Heart right ventricle (tissue), 16 donors: Measurements from ENCODE around the gene CCDC18. TPM values are rescaled to one million over a fixed set of nuclear protein-coding genes. Genes with fewer than 3 reads are reported as not detected.

ENCODE experiments used
- ATAC-seq, 8 donors: fragments of 200-7000 bp; cut with Tn5 transposase; one replicate each; pipeline ENCODE4 v1.9.1; 2020; ENCODE audit warnings: mild to moderate bottlenecking in 8 of 8, moderate library complexity in 8 of 8, moderate number of reproducible peaks in 1 of 8
- DNase-seq, 2 donors: peaks; one replicate each; pipeline ENCODE4 v3.0.0-alpha.2; 2020
- H3K27ac ChIP-seq, 10 donors: fragments of 200-600 bp; sonication (generic) in 2 of 10; one replicate each; pipeline versions ENCODE4 v1.5.0 to v1.8.0; 2020 to 2022; ENCODE audit warnings: mild to moderate bottlenecking in 3 of 10
- H3K27me3 ChIP-seq, 7 donors: fragments of 200-600 bp; one replicate each; pipeline ENCODE4 v1.8.0; 2021 to 2022; ENCODE audit warnings: mild to moderate bottlenecking in 2 of 7
- H3K36me3 ChIP-seq, 9 donors: fragments of 200-600 bp; sonication (generic) in 1 of 9; one replicate each; pipeline versions ENCODE4 v1.5.0 to v1.8.0; 2020 to 2022; ENCODE audit warnings: mild to moderate bottlenecking in 2 of 9
- H3K4me1 ChIP-seq, 9 donors: fragments of 200-600 bp; sonication (generic) in 1 of 9; one replicate each; pipeline versions ENCODE4 v1.5.0 to v1.8.0; 2020 to 2022; ENCODE audit warnings: mild to moderate bottlenecking in 4 of 9
- H3K4me3 ChIP-seq, 10 donors: fragments of 200-600 bp; sonication (generic) in 2 of 10; one replicate each; pipeline versions ENCODE4 v1.5.0 to v1.8.0; 2020 to 2022; ENCODE audit warnings: mild to moderate bottlenecking in 7 of 10, moderate library complexity in 2 of 10
- H3K9me3 ChIP-seq, 11 donors: fragments of 200-600 bp in 10 of 11; sonication (generic) in 2 of 11; one replicate each; pipeline versions ENCODE4 v1.5.0 to v1.8.0; 2013 to 2022; ENCODE audit warnings: mild to moderate bottlenecking in 2 of 11, control low read depth in 1 of 11, moderate library complexity in 1 of 11
- WGBS, 2 donors: extraction: QIAGEN DNeasy Blood & Tissue Kit; methylation state at CpG; one replicate each; pipeline ENCODE4 v1.1.7; 2013; ENCODE audit warnings: inconsistent platforms in 1 of 2; 5-methylcytosine and 5-hydroxymethylcytosine counted together
- intact Hi-C, 10 donors: fragments of 100-400 bp; cut with DNase I; formaldehyde crosslinking; loops; one replicate each; pipeline versions ENCODE4 v1.11.1 to v1.14.2; 2022
- polyA plus RNA-seq, 2 donors: library from polyadenylated mRNA; stranded (reverse); fragments of 200-250 nt; gene quantifications; one replicate each; pipeline ENCODE4 v1.2.3, GENCODE V29; 2013
- total RNA-seq, 10 donors: library from RNA; stranded (reverse); fragmentation: NEBNext Ultra II Directional in 3 of 10; extraction: Animal tissue kit (Norgen Biotek cat#: 25700) in 3 of 10; gene quantifications; one replicate each; pipeline versions ENCODE4 v1.2.1 to v1.2.4, GENCODE V29; 2021 to 2023
- TF ChIP-seq, protein P1 (sequence below), 9 donors: fragments of 200-600 bp; sonication (generic) in 2 of 9; IDR thresholded peaks; one replicate each; pipeline versions ENCODE4 v1.5.0 to v1.8.0; 2021 to 2022; ENCODE audit warnings: antibody characterized with exemption in 9 of 9, mild to moderate bottlenecking in 5 of 9, moderate library complexity in 1 of 9
- donor health status: Arrhythmogenic right ventricular cardiomyopathy.
- donor health status: ischemic (EF 13 %, LVEDD 7.1; RV severe dilation, severe dysfunction).
- donor health status: healthy with polysubstance abuse.
- donor health status: DM: no; HTN: yes; CAD: no.
- donor health status: DM: no; HTN: no; CAD: no.
- donor health status: ischemic (EF 25% LVEDD 6.9; RV normal size, moderate dysfunction).
- donor health status: ischemic (EF 25% LVEDD 5.7; RV mildly dilated, moderate dysfunction).
- donor health status: healthy.
- donor health status: DM: yes; HTN: yes; CAD: no.
- donor health status: Ischemic cardiomyopathy.
- donor health status: ischemic (EF 35%, LVEDD 5.7; RV mildly dilated, moderate dysfunction).
- donor health status: nonischemic (EF 11% LVEDD 7.7; RV severe dilation, severe dysfunction).
- donor health status: DM: yes; HTN: yes; CAD: no.
- donor health status: PGD.
- donor health status: ischemic (EF 29% LVEDD 5.4; RV normal size, mild dysfunction).
- donor health status: nonischemic (EF 23%, LVEDD 6.1; RV moderate dilation, normal function).

Gene CCDC18
- total and polyA plus RNA-seq, 12 donors: 1.4 to 6.8 (median 3.0) TPM

DNA sequence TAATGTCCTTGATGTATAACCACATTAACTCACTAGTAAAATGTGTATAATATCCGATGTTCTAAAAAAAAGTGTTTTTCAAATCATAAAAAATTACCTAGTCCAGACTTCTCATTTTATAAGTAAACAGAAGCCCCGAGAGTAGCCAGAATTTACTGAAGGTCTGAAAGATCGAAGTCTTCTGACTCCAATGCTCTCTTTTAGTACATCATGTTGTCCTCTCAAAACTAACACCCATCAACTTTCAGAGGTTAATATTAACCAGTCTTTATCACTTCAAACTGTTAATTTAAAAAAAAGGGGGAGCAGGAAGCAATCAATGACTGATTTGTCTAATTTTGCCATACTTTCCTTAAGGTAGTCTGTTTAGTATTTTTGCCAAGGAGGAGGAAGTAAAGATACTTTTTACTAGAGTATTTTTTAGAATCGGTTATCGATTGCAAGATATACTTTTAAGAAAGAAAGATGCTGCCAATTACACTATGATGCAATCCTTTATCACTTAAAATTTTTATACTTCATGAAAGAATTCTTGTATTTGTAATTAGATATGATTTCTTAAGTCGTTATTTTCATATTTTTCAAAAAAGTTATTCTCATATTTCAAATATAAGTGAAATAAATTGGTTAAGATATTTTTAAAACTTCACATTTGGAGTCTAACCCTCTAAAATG is 25.5 kb downstream of the CCDC18 start:
- Histone ChIP-seq H3K27me3 (no peaks in the 10 kb centered on the region), H3K27ac (no peak overlapping the region), H3K4me3 (no peak overlapping the region), H3K4me1 (no peaks in the 10 kb centered on the region), H3K36me3 (peaks cover 0 to 64% (median 3%) of the 10 kb centered on the region in 9 donors), H3K9me3 (no peaks in the 10 kb centered on the region)
- ATAC-seq: no peak
- WGBS, 2 donors: 95% methylated on average over 6 of the region's 6 CpGs
- intact Hi-C loops: no loop called here
- TF ChIP-seq, protein P1, sequence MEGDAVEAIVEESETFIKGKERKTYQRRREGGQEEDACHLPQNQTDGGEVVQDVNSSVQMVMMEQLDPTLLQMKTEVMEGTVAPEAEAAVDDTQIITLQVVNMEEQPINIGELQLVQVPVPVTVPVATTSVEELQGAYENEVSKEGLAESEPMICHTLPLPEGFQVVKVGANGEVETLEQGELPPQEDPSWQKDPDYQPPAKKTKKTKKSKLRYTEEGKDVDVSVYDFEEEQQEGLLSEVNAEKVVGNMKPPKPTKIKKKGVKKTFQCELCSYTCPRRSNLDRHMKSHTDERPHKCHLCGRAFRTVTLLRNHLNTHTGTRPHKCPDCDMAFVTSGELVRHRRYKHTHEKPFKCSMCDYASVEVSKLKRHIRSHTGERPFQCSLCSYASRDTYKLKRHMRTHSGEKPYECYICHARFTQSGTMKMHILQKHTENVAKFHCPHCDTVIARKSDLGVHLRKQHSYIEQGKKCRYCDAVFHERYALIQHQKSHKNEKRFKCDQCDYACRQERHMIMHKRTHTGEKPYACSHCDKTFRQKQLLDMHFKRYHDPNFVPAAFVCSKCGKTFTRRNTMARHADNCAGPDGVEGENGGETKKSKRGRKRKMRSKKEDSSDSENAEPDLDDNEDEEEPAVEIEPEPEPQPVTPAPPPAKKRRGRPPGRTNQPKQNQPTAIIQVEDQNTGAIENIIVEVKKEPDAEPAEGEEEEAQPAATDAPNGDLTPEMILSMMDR (IDR thresholded peaks at IDR 0.05): no peak
- no peak for DNase-seq

DNA sequence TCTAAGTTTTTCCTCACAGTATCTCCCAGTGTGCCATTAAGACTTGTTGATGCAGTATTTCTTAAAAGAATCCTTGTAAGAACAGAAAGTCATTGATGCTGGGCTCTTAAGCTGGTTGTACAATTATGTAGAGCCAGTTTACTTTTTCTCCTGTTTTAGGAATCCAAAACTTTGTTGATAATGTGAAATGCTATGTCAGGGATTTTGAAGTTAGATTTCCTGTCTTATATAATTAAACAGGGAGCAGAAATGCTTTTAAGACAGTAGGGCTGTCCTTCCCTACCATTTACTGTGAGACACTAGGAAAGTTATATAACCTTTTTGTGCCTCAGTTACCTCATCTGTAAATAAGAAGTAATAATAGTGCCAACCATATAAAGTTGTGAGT is 26.0 kb downstream of the CCDC18 start:
- intact Hi-C loops: no loop called here
- no peaks in the 10 kb centered on the region for H3K9me3 ChIP-seq

DNA sequence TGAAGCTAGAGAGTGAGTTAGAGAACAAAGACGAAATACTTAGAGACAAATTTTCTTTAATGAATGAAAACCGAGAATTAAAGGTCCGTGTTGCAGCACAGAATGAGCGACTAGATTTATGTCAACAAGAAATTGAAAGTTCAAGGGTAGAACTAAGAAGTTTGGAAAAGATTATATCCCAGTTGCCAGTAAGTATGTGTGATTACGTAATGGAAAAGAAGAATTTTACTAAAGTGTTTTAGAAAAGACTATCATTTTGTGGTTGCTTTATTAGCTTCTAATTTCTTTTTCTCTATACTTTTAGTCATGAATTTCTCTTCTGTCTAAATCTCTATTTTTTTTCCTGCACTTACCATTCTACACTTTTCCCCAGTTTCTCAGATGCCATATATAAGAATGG is 26.7 kb downstream of the CCDC18 start:
- DNase-seq: no peak
- no peak overlapping the region for H3K4me3 ChIP-seq
- no peaks in the 10 kb centered on the region for H3K27me3 ChIP-seq
- intact Hi-C loops: no loop called here
- H3K27ac ChIP-seq: no peak overlapping the region
- no peaks in the 10 kb centered on the region for H3K4me1 ChIP-seq
- peaks cover 0 to 56% (median 3%) of the 10 kb centered on the region in 9 donors for H3K36me3 ChIP-seq
- no peak for ATAC-seq
- WGBS, 2 donors: 90 to 96% methylated on average over 5 of the region's 5 CpGs
- TF ChIP-seq, protein P1 (IDR thresholded peaks at IDR 0.05): no peak
- no peaks in the 10 kb centered on the region for H3K9me3 ChIP-seq

More for the DNA sequence above, 26.0 kb downstream of the CCDC18 start:
- ATAC-seq (no peak), DNase-seq (no peak)
- H3K27ac ChIP-seq: no peak overlapping the region
- H3K36me3 ChIP-seq: peaks cover 0 to 62% (median 3%) of the 10 kb centered on the region in 9 donors
- no peak overlapping the region for H3K4me3 ChIP-seq
- no peaks in the 10 kb centered on the region for H3K27me3 ChIP-seq
- no peaks in the 10 kb centered on the region for H3K4me1 ChIP-seq
- TF ChIP-seq, protein P1 (IDR thresholded peaks at IDR 0.05): no peak

DNA sequence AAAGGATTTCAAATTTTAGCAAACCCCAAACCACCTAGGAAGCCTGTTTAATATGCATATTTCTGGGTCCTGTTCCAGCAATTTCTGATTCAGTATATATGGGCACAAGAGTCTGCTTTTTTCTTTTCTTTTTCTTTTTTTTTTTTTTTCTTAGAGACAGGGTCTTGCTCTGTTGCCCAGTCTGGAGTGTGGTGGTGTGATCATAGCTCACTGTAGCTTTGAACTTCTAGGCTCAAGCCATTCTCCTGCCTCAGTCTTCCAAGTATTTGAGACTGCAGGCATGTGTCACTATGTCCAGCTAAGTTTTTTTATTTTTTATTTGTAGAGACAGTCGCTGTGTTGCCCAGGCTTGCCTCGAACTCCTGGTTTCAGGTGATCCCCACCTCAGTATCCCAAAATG is 34.8 kb downstream of the CCDC18 start:
- H3K27me3 ChIP-seq: no peaks in the 10 kb centered on the region
- peaks cover 0 to 75% (median 0%) of the 10 kb centered on the region in 9 donors for H3K36me3 ChIP-seq
- H3K9me3 ChIP-seq: no peaks in the 10 kb centered on the region
- ATAC-seq: no peak
- no peak for DNase-seq
- H3K4me3 ChIP-seq: no peak overlapping the region
- WGBS, 2 donors: 96 to 98% methylated on average over 2 of the region's 2 CpGs
- H3K4me1 ChIP-seq: no peaks in the 10 kb centered on the region
- intact Hi-C loops: no loop called here
- no peak overlapping the region for H3K27ac ChIP-seq
- TF ChIP-seq, protein P1 (IDR thresholded peaks at IDR 0.05): no peak
